ENCODE results near the gene MYO19.
A peak's percentile ranks its signal among the peaks of the same experiment; 100 is the strongest.
"Not testable (repeated sequence)": the region's sequence is repeated elsewhere in the genome, so short reads cannot be mapped to it uniquely, and the experiment has no call there.

MYO19 gene

DNA sequence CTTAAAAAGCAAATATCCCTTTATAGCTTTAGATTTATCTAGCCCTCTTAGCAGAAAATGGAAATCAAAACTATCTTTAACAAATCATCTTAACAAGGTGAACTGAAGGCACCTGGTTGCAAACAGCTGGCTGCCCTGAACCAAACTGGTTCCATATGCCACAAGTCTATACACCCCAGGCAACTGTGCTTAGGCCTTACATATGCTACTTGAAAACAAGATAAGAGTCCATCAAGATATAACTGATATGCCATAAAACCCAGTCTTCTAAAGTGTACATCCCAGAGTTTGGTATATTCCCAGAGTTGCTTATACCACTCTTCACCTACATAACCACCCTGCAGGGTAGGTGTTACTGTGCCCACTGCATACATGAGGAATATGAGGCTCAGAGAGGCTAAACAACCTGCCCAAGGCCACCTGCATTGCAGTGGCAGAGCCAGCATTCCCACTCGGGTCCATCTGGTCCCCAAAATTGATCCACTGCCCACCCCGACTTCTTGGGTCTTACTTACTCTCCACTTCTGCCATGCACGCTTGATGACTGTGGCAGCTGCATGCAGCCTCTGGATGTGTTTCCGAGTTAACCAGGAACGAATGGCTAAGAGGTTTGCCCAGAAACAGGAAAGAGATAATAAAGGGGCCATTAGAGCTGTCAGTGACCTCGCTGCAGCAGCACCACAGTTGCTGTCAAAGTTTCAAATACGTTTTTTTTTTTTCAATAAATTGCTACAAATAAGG is 35.9 kb downstream of the MYO19 start:
- no peak for DNase-seq

DNA sequence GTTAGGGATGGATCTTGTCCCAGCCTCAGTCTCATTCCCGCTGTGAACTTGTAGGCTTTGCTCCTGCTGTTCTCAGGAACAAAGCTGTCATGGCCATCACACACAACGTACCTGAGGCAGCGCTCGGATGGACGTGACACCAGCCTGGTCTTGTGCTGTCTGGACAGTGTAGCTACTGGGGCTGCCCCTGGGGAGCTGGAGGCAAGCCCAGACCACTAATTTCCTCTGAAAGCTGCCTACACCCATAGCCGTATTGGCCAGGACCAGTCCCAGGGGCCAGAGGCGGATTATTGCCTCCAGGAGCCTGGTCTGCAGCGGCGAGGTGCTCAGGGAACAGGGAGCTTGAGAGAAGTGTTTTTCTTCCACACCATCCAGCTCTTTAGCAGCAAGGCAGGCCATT is 36.5 kb downstream of the MYO19 start:
- DNase-seq, result no peak

DNA sequence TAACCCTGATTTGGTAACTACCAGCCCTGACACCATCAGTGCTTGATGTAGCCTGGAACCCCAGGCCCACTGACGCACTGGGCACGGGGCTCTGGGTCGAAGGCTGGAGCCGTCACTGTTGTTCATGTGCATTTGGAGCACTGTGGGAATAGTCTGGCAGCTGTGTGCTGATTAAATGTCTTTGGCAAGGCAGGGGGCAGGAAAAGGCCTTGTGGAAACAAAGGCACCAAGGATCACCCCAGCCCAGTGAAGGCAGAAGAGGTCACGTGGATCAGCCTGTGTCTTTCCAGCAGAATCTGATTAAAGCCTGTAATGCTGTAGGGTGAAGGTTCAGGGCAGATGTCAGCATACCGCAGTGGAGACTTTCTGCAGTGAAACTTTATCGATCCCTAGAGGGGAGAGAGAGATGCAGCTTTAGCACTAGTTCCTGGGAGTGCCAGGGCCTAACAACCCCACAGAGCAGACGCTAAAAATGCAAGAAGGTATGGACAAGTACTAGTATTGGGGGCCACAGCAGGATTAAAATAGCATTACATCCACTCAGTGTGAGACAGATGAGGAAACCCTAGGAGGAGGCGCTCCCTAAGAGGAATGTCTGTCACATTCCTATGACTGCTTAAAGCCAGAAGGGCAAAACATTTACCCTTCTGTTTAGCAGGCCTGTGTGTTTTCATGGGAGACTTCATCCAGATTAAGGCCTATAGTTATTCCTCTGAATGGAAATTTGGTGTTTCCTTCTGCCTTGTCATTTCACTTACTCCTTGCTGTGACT is 38.5 kb downstream of the MYO19 start:
- no peak for DNase-seq

DNA sequence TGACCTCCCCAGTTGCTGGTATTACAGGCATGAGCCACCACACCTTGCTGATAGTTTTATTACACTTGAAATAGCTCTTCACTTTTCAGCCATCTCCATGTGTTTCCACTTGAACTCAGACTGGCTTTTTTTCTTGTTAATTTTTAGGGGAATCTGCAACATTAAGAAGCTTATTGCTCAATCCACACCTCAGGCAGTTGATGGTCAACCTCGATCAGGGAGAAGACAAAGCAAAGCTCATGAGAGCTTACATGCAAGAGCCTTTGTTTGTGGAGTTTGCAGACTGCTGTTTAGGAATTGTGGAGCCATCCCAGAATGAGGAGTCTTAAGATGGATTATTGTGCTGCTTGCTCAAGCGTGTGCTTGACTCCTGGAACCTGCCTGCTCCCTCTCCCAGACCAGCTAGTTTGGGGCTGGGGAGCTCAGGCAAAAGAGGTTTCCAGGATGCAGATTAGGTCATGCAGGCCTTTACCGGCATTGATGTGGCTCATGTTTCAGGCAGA is 39.5 kb downstream of the MYO19 start:
- DNase-seq, result no peak

DNA sequence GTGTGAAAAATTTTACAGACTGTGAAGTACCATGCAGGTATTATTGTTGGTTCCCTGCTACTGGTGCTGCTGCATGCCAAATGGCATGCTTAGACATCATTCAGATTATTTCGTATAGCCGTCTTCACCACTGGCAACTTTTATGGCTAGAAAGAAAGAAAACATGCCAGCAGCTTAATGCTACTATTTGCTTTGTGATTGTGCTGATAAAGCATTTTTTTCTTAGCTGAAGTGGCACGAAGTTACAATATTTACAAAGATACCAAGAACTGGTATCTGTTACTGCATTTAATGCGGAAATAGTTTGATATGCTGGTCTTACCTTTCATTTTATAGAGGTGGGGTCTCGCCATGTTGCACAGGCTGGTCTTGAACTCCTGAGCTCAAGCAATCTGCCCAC is 40.0 kb downstream of the MYO19 start:
- DNase-seq, result no peak

DNA sequence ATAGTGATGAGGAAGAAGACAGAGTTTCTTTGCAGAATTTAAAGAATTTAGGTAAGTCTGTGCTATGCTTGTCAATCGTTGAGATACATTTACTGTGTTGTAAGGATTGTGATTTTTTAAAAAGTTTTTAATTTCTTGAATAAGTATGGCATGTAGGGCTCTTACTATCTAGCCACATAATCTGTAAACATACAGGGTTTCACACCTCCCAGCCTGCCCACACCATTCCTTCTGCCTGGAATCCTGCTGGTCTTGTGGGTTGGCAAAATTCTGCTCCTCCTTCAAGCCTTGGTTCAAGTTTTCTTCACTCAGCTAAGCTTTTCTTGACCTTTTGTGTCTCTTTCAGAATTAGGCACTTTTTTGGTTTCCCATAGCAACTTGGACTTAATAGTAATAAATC is 40.7 kb downstream of the MYO19 start:
- no peak for DNase-seq

DNA sequence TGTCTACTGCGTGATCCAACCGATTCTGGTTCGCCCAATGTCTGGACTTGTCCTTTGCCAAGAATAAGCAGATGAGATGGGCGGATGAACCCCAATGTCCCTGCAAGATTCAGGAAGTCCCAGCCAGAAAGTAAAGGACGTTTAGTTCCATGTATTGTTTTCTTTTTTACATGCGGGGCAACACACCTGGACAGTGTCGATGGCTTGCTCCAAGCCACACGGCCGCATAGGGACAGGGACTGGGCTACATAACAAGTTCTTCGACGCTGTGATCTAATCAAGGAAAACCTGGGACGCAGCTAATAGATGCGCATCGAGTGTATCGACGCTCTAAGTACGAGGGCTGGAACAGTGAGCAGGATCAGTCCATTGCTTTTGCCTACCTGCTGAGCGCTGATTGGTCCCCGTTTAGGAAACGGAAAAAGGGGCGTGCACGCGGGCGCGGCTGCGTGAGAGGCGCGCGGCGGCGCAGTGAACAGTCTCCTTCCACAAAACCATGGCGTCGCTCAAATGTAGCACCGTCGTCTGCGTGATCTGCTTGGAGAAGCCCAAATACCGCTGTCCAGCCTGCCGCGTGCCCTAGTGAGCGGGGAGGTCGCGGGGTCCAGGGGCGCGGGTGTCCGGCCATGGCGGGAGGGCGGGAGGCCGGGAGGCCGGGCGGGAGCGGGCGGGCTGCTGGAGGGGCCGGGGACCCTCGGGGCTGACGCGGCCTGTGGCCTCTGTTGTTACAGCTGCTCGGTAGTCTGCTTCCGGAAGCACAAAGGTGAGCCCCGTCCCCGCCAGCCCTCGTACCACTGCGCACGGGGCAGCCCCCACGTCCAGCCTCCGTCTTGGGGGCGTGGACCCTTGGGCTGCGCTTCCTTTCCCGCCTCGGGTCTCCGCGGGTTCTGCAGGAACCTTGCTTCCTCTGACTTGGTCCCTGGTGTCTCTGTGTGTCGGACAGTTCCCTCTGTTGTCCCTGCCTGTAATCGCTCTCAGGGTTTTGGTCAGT is 48.2 kb downstream of the MYO19 start, which contains the start of gene ZNHIT3:
TSS of gene ZNHIT3 (plus strand) at position 478 of the 991 bp plus-strand sequence. CDS start at position 497, 19 bp downstream.
- peak; percentile 93 for DNase-seq

DNA sequence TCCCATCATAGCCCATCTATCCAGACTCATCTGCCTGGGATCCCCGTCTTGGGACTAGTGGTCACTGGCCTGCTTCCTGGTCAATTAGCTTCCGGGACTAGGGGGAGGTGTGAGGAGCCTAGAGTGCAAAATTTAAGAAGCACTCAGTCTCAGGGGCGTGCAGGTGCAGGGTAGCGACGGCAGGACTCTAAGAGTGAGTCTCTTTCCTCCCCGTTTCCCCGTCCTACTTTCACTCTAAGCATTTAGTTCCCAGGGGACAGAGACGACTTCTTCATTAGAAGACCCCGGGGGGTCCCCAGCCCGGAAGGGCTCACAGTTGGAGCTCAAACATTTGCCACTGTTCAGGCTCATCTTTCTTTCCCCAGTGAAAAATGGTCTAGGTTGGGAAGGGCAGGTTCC is 48.9 kb downstream of the MYO19 start:
- DNase-seq, result no peak

DNA sequence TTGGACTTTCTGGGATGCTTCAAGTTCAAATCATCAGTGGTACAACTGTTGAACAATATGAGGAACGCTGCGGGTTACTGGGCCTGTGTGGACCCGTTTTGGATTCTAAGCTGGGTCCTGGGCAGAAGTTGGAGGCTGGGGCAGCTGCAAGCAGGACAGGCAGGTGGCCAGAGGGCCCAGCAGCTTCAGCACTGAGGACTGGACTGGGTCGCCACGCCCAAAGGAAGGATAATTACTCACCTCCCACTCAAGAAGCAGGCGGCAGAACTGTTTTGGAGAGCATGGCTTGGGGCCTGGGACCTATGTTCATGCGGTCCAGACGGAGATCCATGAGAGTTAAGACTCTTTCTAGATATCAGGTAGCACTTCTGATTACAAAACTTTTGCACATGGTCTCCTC is 49.6 kb downstream of the MYO19 start:
- DNase-seq, result no peak

DNA sequence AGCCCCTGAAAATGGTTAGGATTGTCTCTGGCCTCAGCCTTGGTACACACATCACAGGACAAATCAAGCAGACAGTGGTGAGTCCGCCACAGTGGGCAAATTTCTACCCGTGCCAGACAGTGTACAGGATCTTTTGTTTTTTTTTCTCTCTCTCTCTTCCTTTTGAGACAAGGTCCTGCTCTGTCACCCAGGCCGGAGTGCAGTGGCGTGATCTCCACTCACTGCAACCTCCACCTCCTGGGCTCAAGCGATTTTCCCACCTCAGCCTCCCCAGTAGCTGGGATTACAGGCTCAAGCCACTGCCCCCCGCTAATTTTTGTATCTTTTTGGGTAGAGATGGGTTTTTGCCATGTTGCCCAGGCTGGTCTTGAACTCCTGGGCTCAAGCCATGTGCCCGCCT is 50.6 kb downstream of the MYO19 start:
- DNase-seq, result not testable (repeated sequence)

DNA sequence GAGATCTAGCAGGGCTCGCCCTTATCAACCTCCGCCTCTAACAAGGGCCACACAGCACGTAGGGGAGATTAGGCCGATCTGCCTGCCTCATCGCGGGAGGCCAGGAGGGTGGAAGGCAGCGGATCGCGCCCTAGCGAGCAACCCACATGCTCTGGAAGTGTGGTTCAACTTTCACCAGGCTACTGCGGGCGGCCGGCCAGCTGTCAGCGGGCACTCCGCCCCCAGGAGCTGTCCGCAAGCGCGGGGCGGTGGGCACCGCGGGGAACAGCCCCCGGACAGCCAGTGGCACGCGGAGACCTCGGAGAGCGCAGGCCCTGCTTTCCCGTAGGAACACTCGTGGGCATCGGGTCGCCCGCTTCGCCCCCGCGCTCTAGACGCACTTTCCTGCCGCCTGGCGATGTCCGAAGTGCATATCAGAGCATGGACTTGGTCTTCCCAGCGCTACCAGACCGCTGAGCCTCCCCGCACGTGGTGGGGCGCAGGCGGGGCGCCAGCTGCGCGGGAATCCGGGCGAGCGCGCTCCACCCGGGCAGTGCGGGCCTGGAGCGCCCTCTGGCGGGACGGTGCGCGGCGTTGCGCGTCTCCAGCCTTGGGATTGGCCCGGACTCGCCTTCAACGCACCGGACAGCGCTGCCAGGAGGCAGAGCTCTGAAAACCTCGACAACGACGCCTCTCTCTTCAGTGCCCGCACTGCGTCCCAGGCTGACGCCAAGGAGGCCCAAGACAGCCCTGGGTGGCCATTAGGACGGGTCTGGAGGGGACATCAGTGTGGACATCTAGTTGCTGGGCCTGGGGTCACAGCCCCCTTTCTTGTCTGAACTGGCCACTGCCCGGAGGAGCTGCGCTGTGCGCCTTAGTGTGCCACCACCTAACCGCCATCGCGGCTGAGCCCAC is 51.8 kb downstream of the MYO19 start:
- DNase-seq, result peak; percentile 18

DNA sequence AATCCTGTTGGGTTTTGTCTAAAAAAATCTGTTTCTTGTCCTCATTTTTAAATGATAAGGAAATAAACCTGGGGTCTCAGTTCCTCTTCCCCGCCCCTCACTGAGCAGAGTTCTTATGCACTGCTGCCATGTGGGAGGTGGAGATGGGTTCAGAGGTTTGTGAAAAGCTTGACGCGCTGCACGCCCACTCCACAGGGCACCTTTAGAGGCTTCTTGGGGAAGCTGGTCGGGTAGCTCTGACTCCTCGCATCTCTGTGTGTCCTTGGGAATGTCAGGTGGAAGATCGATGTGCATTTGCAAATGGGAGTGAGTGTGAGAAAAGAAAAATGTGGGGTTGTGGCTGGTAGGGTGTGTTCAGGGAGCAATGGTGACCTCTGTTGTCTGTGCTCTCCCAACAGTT is 52.8 kb downstream of the MYO19 start:
- no peak for DNase-seq

DNA sequence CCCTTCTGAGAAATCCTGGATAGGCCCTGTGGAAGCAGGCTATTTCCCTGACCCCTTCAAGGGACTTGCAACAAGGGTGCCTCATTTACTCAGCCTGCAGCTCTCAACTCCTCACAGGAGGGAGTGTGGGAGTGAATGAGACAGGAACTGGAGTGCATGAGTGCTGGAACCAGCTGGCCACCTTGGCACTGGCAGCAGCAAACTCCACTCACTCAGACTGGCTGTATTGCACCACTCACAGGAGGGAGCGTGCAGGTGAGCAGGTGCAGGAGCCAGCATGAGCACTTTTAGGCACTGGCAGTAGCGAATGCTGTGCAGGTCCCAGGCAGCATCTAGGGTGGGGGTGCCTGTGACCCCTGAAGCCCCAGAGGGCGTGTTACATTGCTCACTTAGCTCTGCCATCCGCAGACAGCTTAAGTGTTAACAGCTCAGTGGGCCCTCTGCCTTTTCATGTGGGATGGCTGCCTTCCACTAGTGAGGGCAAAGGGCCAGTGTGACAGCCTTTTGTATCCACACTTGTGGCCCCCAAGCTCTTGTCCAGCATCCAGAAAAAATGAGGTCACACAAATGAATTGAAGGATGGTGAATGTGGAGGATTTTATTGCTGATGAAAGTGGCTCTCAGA is 59.2 kb downstream of the MYO19 start:
- no peak for DNase-seq

DNA sequence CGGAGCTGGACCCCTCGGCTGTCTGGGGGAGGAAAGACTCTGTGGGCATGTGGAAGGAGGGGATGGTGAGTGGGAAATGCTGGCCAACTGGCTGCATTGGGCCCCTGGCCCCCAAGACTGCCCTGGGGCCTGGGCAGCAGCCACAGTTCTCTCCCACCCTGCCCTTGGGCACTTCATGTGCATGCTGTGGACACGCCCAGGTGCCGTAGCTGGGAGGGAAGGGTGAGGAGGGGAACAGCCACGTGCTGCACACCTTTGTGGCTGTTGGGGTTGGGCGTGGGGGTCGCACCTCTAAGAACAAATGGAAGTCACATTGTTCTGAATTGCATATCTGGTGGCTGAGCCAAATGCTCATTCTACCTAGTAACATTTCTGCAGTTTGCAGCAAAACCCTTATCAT is 60.1 kb downstream of the MYO19 start:
- no peak for DNase-seq

DNA sequence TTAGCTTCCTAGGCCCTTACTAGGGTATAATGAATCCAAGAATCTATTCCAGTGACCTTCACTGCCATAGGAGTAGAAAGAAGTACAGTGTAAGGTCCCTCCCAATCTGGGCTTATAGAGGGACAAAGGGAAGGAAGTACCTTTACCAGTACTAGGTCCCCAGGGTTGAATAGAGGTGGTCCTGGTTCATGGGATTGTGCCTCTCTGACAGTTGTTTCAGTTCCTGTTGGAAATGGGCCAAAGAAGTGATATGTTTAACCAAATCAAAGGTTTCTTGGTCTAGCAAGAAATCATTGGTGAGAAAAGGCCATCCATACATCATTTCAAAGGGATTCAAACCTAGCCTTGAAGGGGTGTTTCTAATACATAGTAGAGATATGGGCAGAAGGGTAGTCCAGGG is 64.2 kb downstream of the MYO19 start:
- DNase-seq, result no peak

DNA sequence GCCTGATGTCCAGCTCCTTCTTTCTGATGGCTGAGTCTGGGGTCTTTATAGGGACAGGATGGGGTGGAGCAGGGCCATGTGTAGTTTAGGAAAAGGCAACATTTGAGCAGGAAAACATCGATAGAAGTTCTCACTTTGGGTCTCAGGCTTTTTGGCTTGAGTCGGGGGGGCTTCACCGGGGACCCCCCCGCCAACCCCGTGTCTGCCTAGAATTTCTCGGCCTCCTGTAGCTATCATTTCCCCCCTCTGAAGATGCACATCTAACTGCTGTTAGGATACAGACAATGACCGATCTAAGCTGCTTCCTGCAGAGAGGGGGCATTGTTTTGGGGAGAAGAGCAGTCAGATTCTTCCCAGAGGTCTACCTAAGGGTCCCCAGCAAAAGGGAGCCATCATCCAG is 64.9 kb downstream of the MYO19 start:
- DNase-seq, result no peak

DNA sequence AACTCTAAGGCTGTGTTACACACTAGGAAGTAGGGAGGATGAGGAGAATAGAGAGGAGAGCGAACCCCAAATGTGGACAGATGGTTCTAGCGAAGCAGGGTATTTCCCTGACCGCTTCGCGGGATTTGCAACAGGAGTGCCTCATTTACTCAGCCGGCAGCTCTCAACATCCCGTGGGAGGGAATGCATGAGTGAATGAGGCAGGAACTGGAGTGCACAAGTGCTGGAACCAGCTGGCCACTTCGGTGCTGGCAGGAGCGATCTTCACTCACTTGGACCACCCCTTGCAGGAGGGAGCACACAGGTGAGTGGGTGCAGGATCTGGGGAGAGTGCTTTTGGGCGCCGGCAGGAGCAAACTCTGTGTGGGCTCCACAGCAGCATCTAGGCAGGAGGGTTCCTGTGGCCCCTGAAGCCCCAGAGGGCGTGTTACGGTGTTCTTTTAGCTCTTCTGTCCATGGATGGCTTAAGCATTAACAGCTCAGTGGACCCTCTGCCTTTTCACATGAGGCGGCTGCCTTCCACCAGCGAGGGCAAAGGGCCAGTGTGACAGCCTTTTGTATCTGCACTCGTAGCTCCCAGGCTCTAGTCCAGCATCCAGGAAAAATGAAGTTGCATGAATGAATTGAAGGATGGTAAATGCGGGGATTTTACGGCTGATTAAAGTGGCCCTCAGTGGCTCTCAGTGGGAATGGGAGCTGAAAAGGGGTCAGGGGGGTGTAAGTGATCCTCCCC is 65.6 kb downstream of the MYO19 start:
- DNase-seq, result no peak

DNA sequence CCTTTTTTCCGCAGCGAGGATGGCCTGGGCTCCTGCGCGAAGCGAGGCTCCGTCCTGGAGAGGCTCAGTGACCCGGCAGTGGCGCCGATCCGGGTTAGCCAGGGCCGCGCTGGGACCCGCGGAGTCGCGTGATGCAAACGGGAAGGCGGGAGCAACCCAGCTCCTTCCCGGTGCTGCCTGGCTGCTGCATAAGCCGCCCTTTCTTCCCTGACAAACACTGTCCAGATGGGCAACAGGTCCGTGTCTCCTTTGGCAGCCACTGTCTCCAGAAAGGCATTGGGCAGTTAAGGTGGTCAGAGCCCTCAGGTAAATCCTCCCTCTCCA is 69.9 kb downstream of the MYO19 start:
- no peak for DNase-seq

DNA sequence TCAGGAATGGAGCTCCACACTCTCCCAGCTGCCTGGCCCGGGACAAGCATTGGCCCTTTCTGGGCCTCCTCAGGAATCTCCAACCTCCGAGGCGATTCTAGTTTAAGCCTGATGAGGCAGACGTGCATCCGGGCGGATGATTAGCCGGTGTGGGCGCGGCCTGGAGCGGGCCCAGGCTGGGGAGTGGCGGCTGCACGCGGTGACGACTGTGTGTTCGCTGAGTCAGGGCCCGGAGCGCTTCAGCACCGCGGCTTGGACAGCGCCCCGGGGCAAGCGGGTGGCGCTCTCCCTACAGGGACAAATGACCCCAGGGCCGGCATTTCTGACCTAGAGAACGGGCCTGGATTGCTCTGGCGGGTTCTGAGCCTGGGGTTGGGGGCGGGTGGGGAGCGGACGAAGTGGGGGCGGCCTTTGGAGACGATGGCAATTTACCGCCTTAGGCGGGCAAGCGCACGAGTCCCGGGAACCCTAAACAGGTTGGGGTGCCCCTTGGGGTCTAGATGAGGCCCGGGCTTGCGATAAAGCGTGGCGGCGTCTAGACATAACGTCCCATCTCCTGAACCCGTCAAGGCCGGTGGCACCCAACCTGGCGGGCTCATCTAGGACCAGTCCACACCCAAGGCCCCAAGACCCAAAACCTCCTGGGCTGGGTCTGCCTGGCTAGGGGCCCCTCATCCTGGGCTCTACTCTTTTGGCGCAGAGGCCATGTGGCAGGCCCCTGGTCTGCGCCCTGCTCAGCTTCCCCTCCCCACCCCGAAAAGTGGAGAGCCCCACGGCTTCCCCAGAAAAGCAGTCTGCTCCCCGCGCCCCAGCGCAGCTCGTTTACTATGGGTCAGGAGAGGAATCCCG is 70.5 kb downstream of the MYO19 start:
- peak; percentile 79 for DNase-seq
